ENCODE results near the gene GTF2F2. TPM values are rescaled to one million over a fixed set of nuclear protein-coding genes. Genes with fewer than 3 reads are reported as not detected.

Gene GTF2F2
- total and polyA plus RNA-seq, 2 donors (not counting 1 experiment from before 2014, with no cell fraction given) = 5.9 to 19.6 TPM

DNA sequence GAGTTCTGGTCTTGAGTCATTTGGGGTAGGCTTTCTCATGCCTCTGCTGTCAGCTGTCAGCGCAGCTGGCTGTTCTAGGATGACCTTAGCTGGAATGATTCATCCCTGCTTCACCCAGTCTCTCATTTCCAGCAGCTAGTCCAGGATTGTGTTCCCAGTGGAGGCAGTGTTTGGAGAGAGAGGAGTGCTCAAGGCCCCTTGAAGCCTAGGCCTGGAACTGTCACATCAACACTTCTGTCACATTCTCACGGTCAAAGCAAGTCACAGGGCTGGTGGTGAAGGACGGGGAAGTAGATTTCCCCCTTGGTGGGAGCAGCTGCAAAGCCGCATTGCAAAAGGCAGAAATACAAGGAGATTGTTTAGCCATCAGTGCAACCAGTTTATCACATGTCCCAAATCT, 205.5 kb downstream of the GTF2F2 start:
- H2AFZ ChIP-seq (ENCODE audit: insufficient read depth, low read depth, low read length, poor library complexity, severe bottlenecking) = no peak overlapping the region
- no peak for DNase-seq
- H3K9me3 Mint-ChIP-seq (ENCODE audit: insufficient read depth) = no peaks in the 10 kb centered on the region
- no peaks in the 10 kb centered on the region for H3K9me3 ChIP-seq (ENCODE audit: control extremely low read depth in 1 of 3, control insufficient read depth in 2 of 3, insufficient read depth in 1 of 3, low read length in 2 of 3)
- H3K4me2 ChIP-seq (replicated peaks; ENCODE audit: low read depth, low read length, poor library complexity, severe bottlenecking) = no peak overlapping the region
- no peak overlapping the region for H3K4me3 ChIP-seq (ENCODE audit: control extremely low read depth in 1 of 5, extremely low read depth in 1 of 5, insufficient read depth in 1 of 5, low read depth in 2 of 5, low read length in 4 of 5)
- H3K27me3 Mint-ChIP-seq = no peaks in the 10 kb centered on the region
- no peaks in the 10 kb centered on the region for H3K36me3 ChIP-seq (replicated peaks in 1 of 2; ENCODE audit: control extremely low read depth in 1 of 2, control insufficient read depth in 1 of 2, extremely low read depth in 1 of 2, insufficient read depth in 2 of 2, low read length in 1 of 2)
- intact Hi-C loops (cut with micrococcal nuclease) = no loop called here
- no peak overlapping the region for H3K27ac Mint-ChIP-seq
- CTCF ChIA-PET = interaction anchor here (2.1 kb wide), 1 partner anchor 278 kb away, joined by 6 read pairs; no protein-coding TSS in a partner anchor
- H3K4me3 Mint-ChIP-seq = no peak overlapping the region
- no peak for ATAC-seq (ENCODE audit: low read depth)
- H3K9ac ChIP-seq (ENCODE audit: low read length) = no peak overlapping the region
- POLR2A ChIA-PET = no interaction called here
- H3K27ac ChIP-seq (ENCODE audit: low read length in 2 of 2) = no peak overlapping the region
- TF ChIP-seq EZH2 (IDR thresholded peaks at IDR 0.05; ENCODE audit: borderline replicate concordance, insufficient read depth, low read depth, low read length, poor library complexity, severe bottlenecking) (no peak), CTCF (IDR thresholded peaks at IDR 0.05) (no peak)
- H3K4me1 Mint-ChIP-seq = peaks cover 18% of the 10 kb centered on the region
- no peaks in the 10 kb centered on the region for H4K20me1 ChIP-seq (ENCODE audit: control insufficient read depth, insufficient read depth, low read length, poor library complexity, severe bottlenecking)
- H3K27me3 ChIP-seq (replicated peaks in 1 of 4; ENCODE audit: control extremely low read depth in 1 of 4, control insufficient read depth in 3 of 4, insufficient read depth in 4 of 4, low read length in 3 of 4) = no peaks in the 10 kb centered on the region
- no peaks in the 10 kb centered on the region for H3K79me2 ChIP-seq (ENCODE audit: control insufficient read depth, insufficient read depth, low read length)
- H3K4me1 ChIP-seq (ENCODE audit: control insufficient read depth in 2 of 2, insufficient read depth in 2 of 2, low read length in 2 of 2) = peaks cover 13 to 15% of the 10 kb centered on the region in 2 donors
- WGBS (ENCODE audit: insufficient coverage) = no CpG with 5 or more reads among the region's 4 CpGs

DNA sequence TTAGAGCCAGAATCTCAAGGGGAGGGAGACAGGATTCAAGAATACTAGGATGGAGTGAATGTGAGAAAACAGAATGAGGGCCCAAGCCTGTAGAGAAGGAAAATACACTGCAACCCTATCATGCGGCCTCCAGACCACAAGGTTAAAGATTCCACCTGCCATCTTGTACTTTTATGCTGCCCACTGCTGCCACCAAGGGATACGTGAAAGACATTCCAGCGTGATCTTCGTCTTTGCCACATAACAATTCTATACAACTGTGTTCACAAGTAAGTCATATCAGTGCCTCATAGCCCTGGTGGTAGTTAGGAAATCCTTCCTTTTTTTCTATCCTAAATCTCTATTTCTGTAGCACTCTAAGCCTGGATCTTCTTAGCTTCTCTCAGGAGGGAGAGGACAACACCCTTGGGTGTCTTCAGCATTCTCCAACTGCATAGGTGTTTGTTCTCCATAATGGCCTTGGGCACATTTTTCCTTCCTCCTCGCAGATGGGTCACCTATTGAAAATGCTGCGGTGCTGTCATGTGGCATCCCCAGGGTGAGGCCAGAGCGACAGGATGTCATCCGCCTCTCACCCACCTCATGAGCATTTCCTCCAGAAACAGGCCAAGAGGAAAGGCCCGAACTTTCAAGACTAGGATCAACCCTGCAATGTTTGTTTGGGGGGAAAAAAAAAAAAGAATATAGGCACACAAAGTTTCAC, 207.1 kb downstream of the GTF2F2 start:
- no peak overlapping the region for H3K9ac ChIP-seq (ENCODE audit: low read length)
- no peaks in the 10 kb centered on the region for H3K27me3 Mint-ChIP-seq
- H3K27ac Mint-ChIP-seq = no peak overlapping the region
- ChIA-PET POLR2A (no interaction called here), CTCF (interaction anchor here (2.1 kb wide), 1 partner anchor 280 kb away, joined by 6 read pairs; no protein-coding TSS in a partner anchor)
- H2AFZ ChIP-seq (ENCODE audit: insufficient read depth, low read depth, low read length, poor library complexity, severe bottlenecking) = no peak overlapping the region
- ATAC-seq (ENCODE audit: low read depth) (no peak), DNase-seq (no peak)
- H3K79me2 ChIP-seq (ENCODE audit: control insufficient read depth, insufficient read depth, low read length) = no peaks in the 10 kb centered on the region
- H3K9me3 ChIP-seq (ENCODE audit: control extremely low read depth in 1 of 3, control insufficient read depth in 2 of 3, insufficient read depth in 1 of 3, low read length in 2 of 3) = no peaks in the 10 kb centered on the region
- no peak overlapping the region for H3K4me3 Mint-ChIP-seq
- H3K4me2 ChIP-seq (replicated peaks; ENCODE audit: low read depth, low read length, poor library complexity, severe bottlenecking) = no peak overlapping the region
- peaks cover 29% of the 10 kb centered on the region for H3K4me1 Mint-ChIP-seq
- H3K4me3 ChIP-seq (ENCODE audit: control extremely low read depth in 1 of 5, extremely low read depth in 1 of 5, insufficient read depth in 1 of 5, low read depth in 2 of 5, low read length in 4 of 5) = no peak overlapping the region
- no peaks in the 10 kb centered on the region for H3K36me3 ChIP-seq (replicated peaks in 1 of 2; ENCODE audit: control extremely low read depth in 1 of 2, control insufficient read depth in 1 of 2, extremely low read depth in 1 of 2, insufficient read depth in 2 of 2, low read length in 1 of 2)
- no peaks in the 10 kb centered on the region for H3K9me3 Mint-ChIP-seq (ENCODE audit: insufficient read depth)
- TF ChIP-seq EZH2 (IDR thresholded peaks at IDR 0.05; ENCODE audit: borderline replicate concordance, insufficient read depth, low read depth, low read length, poor library complexity, severe bottlenecking) = no peak
- no peak for TF ChIP-seq CTCF (IDR thresholded peaks at IDR 0.05)
- no peak overlapping the region for H3K27ac ChIP-seq (ENCODE audit: low read length in 2 of 2)
- intact Hi-C loops (cut with micrococcal nuclease) = no loop called here
- no CpG with 5 or more reads among the region's 9 CpGs for WGBS (ENCODE audit: insufficient coverage)
- H3K4me1 ChIP-seq (ENCODE audit: control insufficient read depth in 2 of 2, insufficient read depth in 2 of 2, low read length in 2 of 2) = peaks cover 13 to 15% of the 10 kb centered on the region in 2 donors
- no peaks in the 10 kb centered on the region for H3K27me3 ChIP-seq (replicated peaks in 1 of 4; ENCODE audit: control extremely low read depth in 1 of 4, control insufficient read depth in 3 of 4, insufficient read depth in 4 of 4, low read length in 3 of 4)
- H4K20me1 ChIP-seq (ENCODE audit: control insufficient read depth, insufficient read depth, low read length, poor library complexity, severe bottlenecking) = no peaks in the 10 kb centered on the region
